ENCODE results near the gene GFER. TPM values are rescaled to one million over a fixed set of nuclear protein-coding genes. Genes with fewer than 3 reads are reported as not detected.

The GFER gene
- total RNA-seq, 2 donors from 2014 or later: 40.3 to 45.5 TPM

GRCh38 chr16:1999866-2000514, 16.0 kb downstream of the GFER start:
- no peak overlapping the region for H3K27ac Mint-ChIP-seq

GRCh38 chr16:2001035-2001434, 17.0 kb downstream of the GFER start:
- H3K36me3 ChIP-seq (ENCODE audit: control insufficient read depth, insufficient read depth, low read length): peaks cover 40% of the 10 kb centered on the region
- no peak overlapping the region for H3K4me3 Mint-ChIP-seq
- no peak overlapping the region for H3K9ac ChIP-seq (ENCODE audit: extremely low read depth, low read length, poor library complexity, severe bottlenecking)
- no peak overlapping the region for H3K27ac ChIP-seq (ENCODE audit: low read depth, low read length)
- H3K9me3 ChIP-seq (ENCODE audit: control insufficient read depth, low read length): no peaks in the 10 kb centered on the region
- DNase-seq: no peak
- H3K4me1 Mint-ChIP-seq: peaks cover 2% of the 10 kb centered on the region
- H3K4me3 ChIP-seq (ENCODE audit: low read length): no peak overlapping the region
- WGBS, 2 experiments (ENCODE audit: insufficient coverage in 1 of 2, insufficient read length in 1 of 2): 97 to 100% methylated on average over 5 to 19 of the region's 19 CpGs
- peaks cover 5% of the 10 kb centered on the region for H3K4me1 ChIP-seq (ENCODE audit: control insufficient read depth, insufficient read depth, low read length)
- no peak overlapping the region for H3K27ac Mint-ChIP-seq
- no peaks in the 10 kb centered on the region for H3K27me3 Mint-ChIP-seq (ENCODE audit: insufficient read depth)
- TF ChIP-seq CTCF (conservative IDR thresholded peaks at IDR 0.05): no peak
- H3K36me3 Mint-ChIP-seq (ENCODE audit: low read depth): peaks cover 25% of the 10 kb centered on the region
- H3K27me3 ChIP-seq (ENCODE audit: control insufficient read depth, insufficient read depth, low read length, poor library complexity, severe bottlenecking): no peaks in the 10 kb centered on the region
- no peaks in the 10 kb centered on the region for H3K9me3 Mint-ChIP-seq

More at GRCh38 chr16:1999866-2000514, 16.0 kb downstream of the GFER start:
- Histone ChIP-seq H3K9ac (ENCODE audit: extremely low read depth, low read length, poor library complexity, severe bottlenecking) (no peak overlapping the region), H3K9me3 (ENCODE audit: control insufficient read depth, low read length) (no peaks in the 10 kb centered on the region), H3K36me3 (ENCODE audit: control insufficient read depth, insufficient read depth, low read length) (peaks cover 40% of the 10 kb centered on the region), H3K4me1 (ENCODE audit: control insufficient read depth, insufficient read depth, low read length) (peaks cover 3% of the 10 kb centered on the region), H3K4me3 (ENCODE audit: low read length) (no peak overlapping the region), H3K27ac (ENCODE audit: low read depth, low read length) (no peak overlapping the region), H3K27me3 (ENCODE audit: control insufficient read depth, insufficient read depth, low read length, poor library complexity, severe bottlenecking) (no peaks in the 10 kb centered on the region)
- Mint-ChIP-seq H3K4me3 (no peak overlapping the region), H3K27me3 (ENCODE audit: insufficient read depth) (no peaks in the 10 kb centered on the region), H3K9me3 (no peaks in the 10 kb centered on the region), H3K4me1 (no peaks in the 10 kb centered on the region), H3K36me3 (ENCODE audit: low read depth) (peaks cover 30% of the 10 kb centered on the region)
- DNase-seq: no peak
- 95 to 96% methylated on average over 7 to 28 of the region's 28 CpGs for WGBS, 2 experiments (ENCODE audit: insufficient coverage in 1 of 2, insufficient read length in 1 of 2)
- TF ChIP-seq CTCF (conservative IDR thresholded peaks at IDR 0.05): no peak

- H3K27ac Mint-ChIP-seq: no peak overlapping the region
- no peak overlapping the region for H3K9ac ChIP-seq (ENCODE audit: extremely low read depth, low read length, poor library complexity, severe bottlenecking)
- WGBS, 2 experiments (ENCODE audit: insufficient coverage in 1 of 2, insufficient read length in 1 of 2): 93 to 95% methylated on average over 37 to 53 of the region's 53 CpGs
- H3K36me3 ChIP-seq (ENCODE audit: control insufficient read depth, insufficient read depth, low read length): peaks cover 40% of the 10 kb centered on the region
- peaks cover 25% of the 10 kb centered on the region for H3K36me3 Mint-ChIP-seq (ENCODE audit: low read depth)
- H3K9me3 Mint-ChIP-seq: no peaks in the 10 kb centered on the region
- H3K4me1 Mint-ChIP-seq: peaks cover 7% of the 10 kb centered on the region
- H3K4me3 Mint-ChIP-seq: no peak overlapping the region
- H3K27me3 Mint-ChIP-seq (ENCODE audit: insufficient read depth): no peaks in the 10 kb centered on the region
- no peak for TF ChIP-seq CTCF (conservative IDR thresholded peaks at IDR 0.05)
- H3K27me3 ChIP-seq (ENCODE audit: control insufficient read depth, insufficient read depth, low read length, poor library complexity, severe bottlenecking): no peaks in the 10 kb centered on the region
- H3K9me3 ChIP-seq (ENCODE audit: control insufficient read depth, low read length): no peaks in the 10 kb centered on the region
- no peak for DNase-seq
- H3K4me3 ChIP-seq (ENCODE audit: low read length): no peak overlapping the region
- no peak overlapping the region for H3K27ac ChIP-seq (ENCODE audit: low read depth, low read length)
- H3K4me1 ChIP-seq (ENCODE audit: control insufficient read depth, insufficient read depth, low read length): peaks cover 9% of the 10 kb centered on the region
Measured at GRCh38 chr16:2001456-2002355, 17.7 kb downstream of the GFER start.

Measured in endodermal cell (in vitro differentiated cells).